Endothelial cell (in vitro differentiated cells): ENCODE measurements around the gene INTS6. TPM values are rescaled to one million over a fixed set of nuclear protein-coding genes. Genes with fewer than 3 reads are reported as not detected.

Experiments
- DNase-seq: peaks from one replicate; pipeline ENCODE4 v3.0.0; 2021; ENCODE audit warnings: low spot score
- H3K27ac Mint-ChIP-seq: one replicate; pipeline ENCODE4 v1.8.0; 2021; ENCODE audit warnings: mixed read lengths, inconsistent platforms; ENCODE audit not compliant: unreplicated experiment
- H3K27me3 Mint-ChIP-seq: one replicate; pipeline ENCODE4 v1.8.0; 2021; ENCODE audit warnings: mild to moderate bottlenecking, moderate library complexity, mixed read lengths, inconsistent platforms; ENCODE audit not compliant: unreplicated experiment
- H3K36me3 Mint-ChIP-seq: one replicate; pipeline ENCODE4 v1.8.0; 2021; ENCODE audit warnings: mild to moderate bottlenecking, low read depth, mixed read lengths, inconsistent platforms; ENCODE audit not compliant: unreplicated experiment
- H3K4me1 Mint-ChIP-seq: one replicate; pipeline ENCODE4 v1.8.0; 2021; ENCODE audit warnings: mild to moderate bottlenecking, mixed read lengths, inconsistent platforms; ENCODE audit not compliant: unreplicated experiment
- H3K4me3 Mint-ChIP-seq: one replicate; pipeline ENCODE4 v1.8.0; 2021; ENCODE audit warnings: mild to moderate bottlenecking, mixed read lengths, inconsistent platforms; ENCODE audit not compliant: unreplicated experiment
- H3K9me3 Mint-ChIP-seq: one replicate; pipeline ENCODE4 v1.8.0; 2021; ENCODE audit warnings: mixed read lengths, inconsistent platforms; ENCODE audit not compliant: unreplicated experiment
- microRNA-seq: library from miRNA; unstranded; fragments of <30 nt; microRNA quantifications from one replicate; pipeline ENCODE4, GENCODE V29; 2020; ENCODE audit not compliant: unreplicated experiment
- total RNA-seq: library from RNA; stranded (reverse); fragmentation: NEBNext Ultra II Directional; extraction: Animal tissue kit (Norgen Biotek cat#: 25700); gene quantifications from one replicate; pipeline ENCODE4 v1.2.1, GENCODE V29; 2021; ENCODE audit not compliant: unreplicated experiment
- TF ChIP-seq, protein P1 (sequence below): fragments of 200-600 bp; sonication (generic); IDR thresholded peaks from one replicate; pipeline ENCODE4 v1.5.0; 2021; ENCODE audit warnings: antibody characterized with exemption; ENCODE audit not compliant: unreplicated experiment

INTS6 gene
- total RNA-seq, 1 donor from 2014 or later: 45.0 TPM

GRCh38 chr13:51318876-51319275 lies 134.0 kb downstream of the INTS6 start:
- no peak for DNase-seq

GRCh38 chr13:51318015-51318414 lies 134.8 kb downstream of the INTS6 start:
- H3K27me3 Mint-ChIP-seq: peaks cover 12% of the 10 kb centered on the region
- H3K27ac Mint-ChIP-seq: no peak overlapping the region
- DNase-seq: no peak
- peaks cover 5% of the 10 kb centered on the region for H3K36me3 Mint-ChIP-seq
- no peaks in the 10 kb centered on the region for H3K9me3 Mint-ChIP-seq
- TF ChIP-seq, protein P1, sequence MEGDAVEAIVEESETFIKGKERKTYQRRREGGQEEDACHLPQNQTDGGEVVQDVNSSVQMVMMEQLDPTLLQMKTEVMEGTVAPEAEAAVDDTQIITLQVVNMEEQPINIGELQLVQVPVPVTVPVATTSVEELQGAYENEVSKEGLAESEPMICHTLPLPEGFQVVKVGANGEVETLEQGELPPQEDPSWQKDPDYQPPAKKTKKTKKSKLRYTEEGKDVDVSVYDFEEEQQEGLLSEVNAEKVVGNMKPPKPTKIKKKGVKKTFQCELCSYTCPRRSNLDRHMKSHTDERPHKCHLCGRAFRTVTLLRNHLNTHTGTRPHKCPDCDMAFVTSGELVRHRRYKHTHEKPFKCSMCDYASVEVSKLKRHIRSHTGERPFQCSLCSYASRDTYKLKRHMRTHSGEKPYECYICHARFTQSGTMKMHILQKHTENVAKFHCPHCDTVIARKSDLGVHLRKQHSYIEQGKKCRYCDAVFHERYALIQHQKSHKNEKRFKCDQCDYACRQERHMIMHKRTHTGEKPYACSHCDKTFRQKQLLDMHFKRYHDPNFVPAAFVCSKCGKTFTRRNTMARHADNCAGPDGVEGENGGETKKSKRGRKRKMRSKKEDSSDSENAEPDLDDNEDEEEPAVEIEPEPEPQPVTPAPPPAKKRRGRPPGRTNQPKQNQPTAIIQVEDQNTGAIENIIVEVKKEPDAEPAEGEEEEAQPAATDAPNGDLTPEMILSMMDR: no peak
- peaks cover 21% of the 10 kb centered on the region for H3K4me1 Mint-ChIP-seq
- no peak overlapping the region for H3K4me3 Mint-ChIP-seq

More at GRCh38 chr13:51318876-51319275, 134.0 kb downstream of the INTS6 start:
- peaks cover 12% of the 10 kb centered on the region for H3K27me3 Mint-ChIP-seq
- peaks cover 5% of the 10 kb centered on the region for H3K36me3 Mint-ChIP-seq
- TF ChIP-seq, protein P1: no peak
- no peaks in the 10 kb centered on the region for H3K9me3 Mint-ChIP-seq
- H3K4me1 Mint-ChIP-seq: peaks cover 21% of the 10 kb centered on the region
- no peak overlapping the region for H3K4me3 Mint-ChIP-seq
- no peak overlapping the region for H3K27ac Mint-ChIP-seq

GRCh38 chr13:51317262-51317661 lies 135.6 kb downstream of the INTS6 start:
- DNase-seq: no peak
- H3K36me3 Mint-ChIP-seq: peaks cover 5% of the 10 kb centered on the region
- TF ChIP-seq, protein P1: no peak
- peaks cover 12% of the 10 kb centered on the region for H3K27me3 Mint-ChIP-seq
- H3K9me3 Mint-ChIP-seq: no peaks in the 10 kb centered on the region
- no peak overlapping the region for H3K27ac Mint-ChIP-seq
- peaks cover 22% of the 10 kb centered on the region for H3K4me1 Mint-ChIP-seq
- H3K4me3 Mint-ChIP-seq: no peak overlapping the region

- no peak for DNase-seq
- no peaks in the 10 kb centered on the region for H3K9me3 Mint-ChIP-seq
- no peak overlapping the region for H3K4me3 Mint-ChIP-seq
- H3K27me3 Mint-ChIP-seq: peaks cover 9% of the 10 kb centered on the region
- TF ChIP-seq, protein P1: no peak
- H3K27ac Mint-ChIP-seq: no peak overlapping the region
- H3K36me3 Mint-ChIP-seq: peaks cover 5% of the 10 kb centered on the region
- peaks cover 24% of the 10 kb centered on the region for H3K4me1 Mint-ChIP-seq
Observed at GRCh38 chr13:51313619-51314018, 139.2 kb downstream of the INTS6 start.

GRCh38 chr13:51311957-51312520 lies 140.8 kb downstream of the INTS6 start:
- TF ChIP-seq, protein P1: no peak
- no peaks in the 10 kb centered on the region for H3K9me3 Mint-ChIP-seq
- H3K36me3 Mint-ChIP-seq: peaks cover 5% of the 10 kb centered on the region
- H3K27me3 Mint-ChIP-seq: peaks cover 9% of the 10 kb centered on the region
- no peak overlapping the region for H3K4me3 Mint-ChIP-seq
- DNase-seq: no peak
- peak overlapping the region; percentile 11 for H3K27ac Mint-ChIP-seq
- peaks cover 24% of the 10 kb centered on the region for H3K4me1 Mint-ChIP-seq

Small RNA genes within 50 kb of the gene (microRNA-seq; reads per million reads assigned to microRNA genes)
- not detected for gene MIR5693

Other genes starting within 250 kb of the INTS6 start
- 4.9 TPM for gene FAM124A, start 230.6 kb downstream of the INTS6 start, total RNA-seq
- gene SERPINE3, start 113.3 kb downstream of the INTS6 start, total RNA-seq: not detected
- gene WDFY2, start 131.4 kb upstream of the INTS6 start, total RNA-seq: 22.7 TPM